ENCODE measurements around the gene GOSR1. TPM values are rescaled to one million over a fixed set of nuclear protein-coding genes. Genes with fewer than 3 reads are reported as not detected.

GOSR1 gene
- 58.1 TPM in 2 replicates for total RNA-seq (2021)
- long read RNA-seq, full-length matches to known transcripts = 45 of 93 reads
- long read RNA-seq, partial matches to known transcripts = 5 of 93 reads
- long read RNA-seq, other reads (novel, unspliced or antisense) = 43 of 93 reads

DNA sequence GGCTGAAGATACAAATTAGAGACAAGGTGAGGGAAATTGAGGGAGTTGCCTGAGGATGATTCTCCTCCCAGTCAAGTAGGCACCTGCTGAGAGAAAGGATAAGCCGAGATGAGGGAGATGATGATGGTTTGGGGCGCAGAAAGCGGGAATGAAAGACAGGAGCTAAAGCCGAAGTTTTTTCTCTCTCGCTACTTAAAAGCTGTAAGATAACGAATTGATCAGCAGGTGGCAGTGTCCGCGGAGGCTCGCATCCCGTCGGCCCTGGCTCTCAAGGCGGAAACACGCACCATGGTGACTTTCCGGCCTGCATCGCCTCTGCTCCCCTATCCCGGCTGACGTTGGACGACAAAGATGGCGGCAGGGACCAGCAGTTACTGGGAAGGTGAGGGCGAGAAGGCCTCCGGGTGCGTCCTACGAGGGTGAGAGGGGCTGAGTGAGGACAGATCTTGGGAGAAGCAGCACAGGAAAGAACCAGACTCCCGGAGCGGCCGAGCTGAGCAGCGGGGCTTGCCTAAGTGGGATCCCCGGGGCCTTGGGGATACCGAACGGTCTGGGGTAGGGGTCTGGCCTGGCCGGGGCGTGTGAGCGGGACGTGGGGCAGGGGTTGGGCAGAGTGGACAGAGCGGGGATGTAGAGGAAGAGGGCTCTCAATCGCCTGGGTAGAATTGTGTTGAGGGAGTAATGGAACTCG, at the start of gene GOSR1:
GOSR1 (plus strand) TSS at position 326 of the 691 bp plus-strand sequence; CDS start at position 352, 26 bp downstream.
- DNase-seq = peak; percentile 97
- H3K14ac ChIP-seq (ENCODE audit: insufficient read depth, low read length) = peak within 1 kb of the TSS; percentile 87; the same call in 1 of the 2 replicates

More for the DNA sequence above, at the start of gene GOSR1:
- no peaks in the 10 kb centered on the region for H3K27me3 ChIP-seq (ENCODE audit: insufficient read depth, low read length)
- H2BK20ac ChIP-seq (ENCODE audit: low read depth, low read length, poor library complexity, severe bottlenecking) = no peak within 1 kb of the TSS
- Mint-ChIP-seq H3K9me3 (no peaks in the 10 kb centered on the region; a peak in 1 of 5 replicates), H3K4me1 (peaks cover 14 to 16% of the 10 kb centered on the region in 2 experiments), H3K36me3 (ENCODE audit: insufficient read depth in 1 of 3, low read depth in 3 of 3) (peaks cover 2 to 26% (median 24%) of the 10 kb centered on the region in 3 experiments; a peak in 6 of 7 replicates), H3K27me3 (ENCODE audit: low read depth) (no peaks in the 10 kb centered on the region; the same call in none of the 2 replicates), H3K4me3 (peak within 1 kb of the TSS; percentile 97 to 99), H3K27ac (peak within 1 kb of the TSS; percentile 97 to 99 (median 97))
- no peak within 1 kb of the TSS for H3K27ac ChIP-seq (ENCODE audit: insufficient read length, low read depth, low read length)
- H3K4me1 ChIP-seq (ENCODE audit: insufficient read depth, low read length) = no peaks in the 10 kb centered on the region
- H3T11ph ChIP-seq (ENCODE audit: low read length) = no peak within 1 kb of the TSS
- no peak within 1 kb of the TSS for H4K91ac ChIP-seq (ENCODE audit: insufficient read length, low read depth, low read length)
- no peak within 1 kb of the TSS for H2BK120ac ChIP-seq (ENCODE audit: low read depth, low read length, poor library complexity, severe bottlenecking)
- H3K4ac ChIP-seq (ENCODE audit: low read depth, low read length) = no peak within 1 kb of the TSS
- H3K4me2 ChIP-seq (ENCODE audit: insufficient read depth, insufficient read length, low read length) = peak within 1 kb of the TSS; percentile 95
- no peak within 1 kb of the TSS for H2BK12ac ChIP-seq (ENCODE audit: insufficient read length, low read depth, low read length)
- no CpG with 5 or more reads among the region's 37 CpGs for WGBS (ENCODE audit: extremely low coverage, insufficient read length, low lambda C conversion rate)
- no peaks in the 10 kb centered on the region for H3K9me3 ChIP-seq (ENCODE audit: control insufficient read depth, low read depth, low read length)
- peaks cover 6% of the 10 kb centered on the region for H3K23me2 ChIP-seq (ENCODE audit: insufficient read length, low read depth, low read length, poor library complexity, severe bottlenecking)
- TF ChIP-seq, protein P1, sequence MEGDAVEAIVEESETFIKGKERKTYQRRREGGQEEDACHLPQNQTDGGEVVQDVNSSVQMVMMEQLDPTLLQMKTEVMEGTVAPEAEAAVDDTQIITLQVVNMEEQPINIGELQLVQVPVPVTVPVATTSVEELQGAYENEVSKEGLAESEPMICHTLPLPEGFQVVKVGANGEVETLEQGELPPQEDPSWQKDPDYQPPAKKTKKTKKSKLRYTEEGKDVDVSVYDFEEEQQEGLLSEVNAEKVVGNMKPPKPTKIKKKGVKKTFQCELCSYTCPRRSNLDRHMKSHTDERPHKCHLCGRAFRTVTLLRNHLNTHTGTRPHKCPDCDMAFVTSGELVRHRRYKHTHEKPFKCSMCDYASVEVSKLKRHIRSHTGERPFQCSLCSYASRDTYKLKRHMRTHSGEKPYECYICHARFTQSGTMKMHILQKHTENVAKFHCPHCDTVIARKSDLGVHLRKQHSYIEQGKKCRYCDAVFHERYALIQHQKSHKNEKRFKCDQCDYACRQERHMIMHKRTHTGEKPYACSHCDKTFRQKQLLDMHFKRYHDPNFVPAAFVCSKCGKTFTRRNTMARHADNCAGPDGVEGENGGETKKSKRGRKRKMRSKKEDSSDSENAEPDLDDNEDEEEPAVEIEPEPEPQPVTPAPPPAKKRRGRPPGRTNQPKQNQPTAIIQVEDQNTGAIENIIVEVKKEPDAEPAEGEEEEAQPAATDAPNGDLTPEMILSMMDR (conservative IDR thresholded peaks at IDR 0.05) = peak; percentile 88
- H4K20me1 ChIP-seq (ENCODE audit: control insufficient read depth, insufficient read depth, insufficient read length) = no peaks in the 10 kb centered on the region
- peaks cover 7% of the 10 kb centered on the region for H3K79me2 ChIP-seq (ENCODE audit: insufficient read depth, low read length)
- no peak within 1 kb of the TSS for H2BK15ac ChIP-seq (ENCODE audit: low read depth, low read length)
- H2BK5ac ChIP-seq (ENCODE audit: insufficient read length, low read length) = peak within 1 kb of the TSS; percentile 0
- H3K9ac ChIP-seq (ENCODE audit: extremely low read depth, insufficient read length, low read length) = peak within 1 kb of the TSS; percentile 90
- H4K5ac ChIP-seq (ENCODE audit: insufficient read length, low read depth, low read length) = peak within 1 kb of the TSS; percentile 5
- peak within 1 kb of the TSS; percentile 82 for H2AFZ ChIP-seq (ENCODE audit: low read length)
- H3K23ac ChIP-seq (ENCODE audit: insufficient read length, low read depth, low read length) = no peak within 1 kb of the TSS
- H2AK5ac ChIP-seq (ENCODE audit: insufficient read length, low read length) = no peak within 1 kb of the TSS
- H3K18ac ChIP-seq (ENCODE audit: insufficient read length, low read depth, low read length) = peak within 1 kb of the TSS; percentile 83
- peaks cover 6% of the 10 kb centered on the region for H3K79me1 ChIP-seq (ENCODE audit: insufficient read depth, low read depth, low read length, poor library complexity, severe bottlenecking)
- no peak within 1 kb of the TSS for H4K8ac ChIP-seq (replicated peaks; ENCODE audit: insufficient read length, low read depth, low read length)
- no peak within 1 kb of the TSS for H3K56ac ChIP-seq (ENCODE audit: insufficient read length, low read depth, low read length)
